Testis (tissue), 2 donors: ENCODE measurements around the gene EXOC3L4.

Experiments used
- POLR2A ChIP-seq: fragments of 450-650 bp; IDR thresholded peaks from one replicate; pipeline ENCODE4 v1.6.1; 2017; ENCODE audit warnings: antibody characterized with exemption, mild to moderate bottlenecking, moderate library complexity
- TF ChIP-seq, protein P1 (sequence below), 3 experiments: fragments of 450-650 bp in 2 of 3; fragments of 200-600 bp in 1 of 3; sonication (generic) in 1 of 3; IDR thresholded peaks; one replicate each; pipeline ENCODE4 v1.5.1; 2016 to 2019; ENCODE audit warnings: antibody characterized with exemption in 3 of 3, mild to moderate bottlenecking in 2 of 3, moderate library complexity in 1 of 3

DNA sequence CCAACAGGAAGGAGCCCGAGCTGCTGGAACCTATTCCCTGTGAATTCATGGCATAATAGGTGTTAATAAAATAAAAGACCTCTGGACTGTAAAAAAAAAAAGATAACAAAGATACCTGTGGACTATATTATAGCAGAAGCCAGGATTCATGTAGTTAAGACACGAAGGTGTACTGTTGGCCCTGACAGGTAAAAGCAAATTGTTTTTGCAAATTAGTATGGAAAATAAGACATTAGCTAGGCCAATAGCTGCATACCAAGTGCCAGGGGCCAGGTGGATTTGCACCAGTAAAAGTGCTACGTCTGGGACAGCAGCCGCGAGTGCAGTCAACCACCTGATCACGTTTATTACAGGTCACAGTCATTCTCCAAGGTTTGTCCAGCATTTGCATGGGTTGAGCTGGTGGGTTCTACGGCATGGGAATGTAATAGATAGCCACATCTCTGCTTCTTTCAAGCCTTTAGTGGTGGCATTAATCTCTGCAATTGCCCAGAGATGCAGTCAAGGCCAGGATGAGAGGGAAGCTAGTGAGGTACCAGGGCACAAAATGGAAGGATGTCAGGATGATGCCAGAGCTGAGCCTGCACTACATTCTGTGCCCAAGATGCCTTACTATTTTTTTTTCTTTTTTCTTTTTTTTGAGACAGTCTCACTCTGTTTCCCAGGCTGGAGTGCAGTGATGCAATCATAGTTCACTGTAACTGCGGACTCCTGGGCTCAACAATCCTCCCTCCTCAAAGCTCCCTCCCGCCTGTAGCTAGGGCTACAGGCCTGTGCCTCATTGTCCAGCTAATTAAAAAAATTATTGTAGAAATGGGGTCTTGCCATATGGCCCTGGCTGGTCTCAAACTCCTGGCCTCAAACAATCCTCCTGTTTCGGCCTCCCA, 55.1 kb downstream of the EXOC3L4 start:
- TF ChIP-seq, protein P1, sequence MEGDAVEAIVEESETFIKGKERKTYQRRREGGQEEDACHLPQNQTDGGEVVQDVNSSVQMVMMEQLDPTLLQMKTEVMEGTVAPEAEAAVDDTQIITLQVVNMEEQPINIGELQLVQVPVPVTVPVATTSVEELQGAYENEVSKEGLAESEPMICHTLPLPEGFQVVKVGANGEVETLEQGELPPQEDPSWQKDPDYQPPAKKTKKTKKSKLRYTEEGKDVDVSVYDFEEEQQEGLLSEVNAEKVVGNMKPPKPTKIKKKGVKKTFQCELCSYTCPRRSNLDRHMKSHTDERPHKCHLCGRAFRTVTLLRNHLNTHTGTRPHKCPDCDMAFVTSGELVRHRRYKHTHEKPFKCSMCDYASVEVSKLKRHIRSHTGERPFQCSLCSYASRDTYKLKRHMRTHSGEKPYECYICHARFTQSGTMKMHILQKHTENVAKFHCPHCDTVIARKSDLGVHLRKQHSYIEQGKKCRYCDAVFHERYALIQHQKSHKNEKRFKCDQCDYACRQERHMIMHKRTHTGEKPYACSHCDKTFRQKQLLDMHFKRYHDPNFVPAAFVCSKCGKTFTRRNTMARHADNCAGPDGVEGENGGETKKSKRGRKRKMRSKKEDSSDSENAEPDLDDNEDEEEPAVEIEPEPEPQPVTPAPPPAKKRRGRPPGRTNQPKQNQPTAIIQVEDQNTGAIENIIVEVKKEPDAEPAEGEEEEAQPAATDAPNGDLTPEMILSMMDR (IDR thresholded peaks at IDR 0.05): no peak
- TF ChIP-seq POLR2A: no peak
